Adipocyte (in vitro differentiated cells): ENCODE results near the gene RNF152.

Experiments
- DNase-seq: peaks from one replicate; pipeline ENCODE4 v3.0.0-alpha.2; 2015; ENCODE audit warnings: low read depth
- H3K27me3 ChIP-seq: replicated peaks from 2 replicates; pipeline ENCODE4 v1.7.0; 2013; ENCODE audit warnings: mild to moderate bottlenecking, low read length, moderate library complexity; ENCODE audit not compliant: control insufficient read depth, insufficient read depth
- H3K36me3 ChIP-seq: 2 replicates; pipeline ENCODE4 v1.7.0; 2013; ENCODE audit warnings: low read length, mild to moderate bottlenecking, moderate library complexity; ENCODE audit not compliant: control insufficient read depth, insufficient read depth, severe bottlenecking
- H3K4me1 ChIP-seq: 2 replicates; pipeline ENCODE4 v1.7.0; 2013; ENCODE audit warnings: mild to moderate bottlenecking, low read length, moderate library complexity; ENCODE audit not compliant: control insufficient read depth, insufficient read depth
- H3K4me3 ChIP-seq: 2 replicates; pipeline ENCODE4 v1.7.0; 2013; ENCODE audit warnings: mild to moderate bottlenecking, low read length, moderate library complexity
- H3K9ac ChIP-seq: 2 replicates; pipeline ENCODE4 v1.7.0; 2013; ENCODE audit warnings: mild to moderate bottlenecking, low read length, moderate library complexity
- H3K9me3 ChIP-seq: 2 replicates; pipeline ENCODE4 v1.7.0; 2013; ENCODE audit warnings: mild to moderate bottlenecking, low read length, moderate library complexity; ENCODE audit not compliant: control insufficient read depth

The RNF152 gene

GRCh38 chr18:61893309-61893970 is 633 bp upstream of the RNF152 start:
- Histone ChIP-seq H3K36me3 (no peaks in the 10 kb centered on the region), H3K9me3 (no peaks in the 10 kb centered on the region), H3K27me3 (no peaks in the 10 kb centered on the region), H3K9ac (peak overlapping the region; percentile 78), H3K4me1 (peaks cover 5% of the 10 kb centered on the region), H3K4me3 (peak overlapping the region; percentile 86)
- DNase-seq, result peak; percentile 75

GRCh38 chr18:61891894-61892293 is 913 bp downstream of the RNF152 start:
- Histone ChIP-seq H3K4me3 (no peak overlapping the region), H3K4me1 (peaks cover 5% of the 10 kb centered on the region), H3K9me3 (no peaks in the 10 kb centered on the region), H3K27me3 (no peaks in the 10 kb centered on the region), H3K36me3 (no peaks in the 10 kb centered on the region), H3K9ac (no peak overlapping the region)
- peak; percentile 23 for DNase-seq

GRCh38 chr18:61891271-61891670 is 1.5 kb downstream of the RNF152 start:
- Histone ChIP-seq H3K9ac (no peak overlapping the region), H3K4me1 (peaks cover 5% of the 10 kb centered on the region), H3K36me3 (no peaks in the 10 kb centered on the region), H3K4me3 (no peak overlapping the region), H3K27me3 (no peaks in the 10 kb centered on the region), H3K9me3 (no peaks in the 10 kb centered on the region)
- peak; percentile 41 for DNase-seq

- H3K36me3 ChIP-seq, result no peaks in the 10 kb centered on the region
- no peak for DNase-seq
- peaks cover 5% of the 10 kb centered on the region for H3K4me1 ChIP-seq
- H3K27me3 ChIP-seq, result no peaks in the 10 kb centered on the region
- H3K9ac ChIP-seq, result no peak overlapping the region
- no peaks in the 10 kb centered on the region for H3K9me3 ChIP-seq
- H3K4me3 ChIP-seq, result no peak overlapping the region
Measured at GRCh38 chr18:61890344-61890743, 2.5 kb downstream of the RNF152 start.

- Histone ChIP-seq H3K9me3 (no peaks in the 10 kb centered on the region), H3K36me3 (no peaks in the 10 kb centered on the region), H3K4me1 (no peaks in the 10 kb centered on the region), H3K9ac (no peak overlapping the region), H3K4me3 (no peak overlapping the region), H3K27me3 (no peaks in the 10 kb centered on the region)
- DNase-seq, result no peak
Measured at GRCh38 chr18:61889541-61889940, 3.3 kb downstream of the RNF152 start.

- H3K9me3 ChIP-seq, result no peaks in the 10 kb centered on the region
- H3K4me1 ChIP-seq, result no peaks in the 10 kb centered on the region
- no peak for DNase-seq
- H3K27me3 ChIP-seq, result no peaks in the 10 kb centered on the region
- H3K9ac ChIP-seq, result no peak overlapping the region
- H3K4me3 ChIP-seq, result no peak overlapping the region
- H3K36me3 ChIP-seq, result no peaks in the 10 kb centered on the region
Measured at GRCh38 chr18:61888622-61889021, 4.2 kb downstream of the RNF152 start.

- Histone ChIP-seq H3K4me3 (no peak overlapping the region), H3K9me3 (no peaks in the 10 kb centered on the region), H3K36me3 (no peaks in the 10 kb centered on the region), H3K9ac (no peak overlapping the region), H3K27me3 (no peaks in the 10 kb centered on the region), H3K4me1 (no peaks in the 10 kb centered on the region)
- DNase-seq, result no peak
Measured at GRCh38 chr18:61887838-61888237, 5.0 kb downstream of the RNF152 start.

- Histone ChIP-seq H3K4me1 (no peaks in the 10 kb centered on the region), H3K27me3 (no peaks in the 10 kb centered on the region), H3K9me3 (no peaks in the 10 kb centered on the region), H3K4me3 (no peak overlapping the region), H3K9ac (no peak overlapping the region), H3K36me3 (no peaks in the 10 kb centered on the region)
- no peak for DNase-seq
Measured at GRCh38 chr18:61883547-61883946, 9.3 kb downstream of the RNF152 start.

- Histone ChIP-seq H3K36me3 (no peaks in the 10 kb centered on the region), H3K9me3 (no peaks in the 10 kb centered on the region), H3K9ac (no peak overlapping the region), H3K4me3 (no peak overlapping the region), H3K27me3 (no peaks in the 10 kb centered on the region), H3K4me1 (no peaks in the 10 kb centered on the region)
- DNase-seq, result peak; percentile 71
Measured at GRCh38 chr18:61882296-61883004, 10.4 kb downstream of the RNF152 start.

- no peaks in the 10 kb centered on the region for H3K9me3 ChIP-seq
- H3K27me3 ChIP-seq, result no peaks in the 10 kb centered on the region
- H3K4me3 ChIP-seq, result no peak overlapping the region
- no peaks in the 10 kb centered on the region for H3K4me1 ChIP-seq
- DNase-seq, result no peak
- H3K36me3 ChIP-seq, result no peaks in the 10 kb centered on the region
- H3K9ac ChIP-seq, result no peak overlapping the region
Measured at GRCh38 chr18:61876899-61877298, 15.9 kb downstream of the RNF152 start.

- Histone ChIP-seq H3K9ac (no peak overlapping the region), H3K27me3 (no peaks in the 10 kb centered on the region), H3K36me3 (no peaks in the 10 kb centered on the region), H3K4me3 (no peak overlapping the region), H3K9me3 (no peaks in the 10 kb centered on the region), H3K4me1 (peaks cover 9% of the 10 kb centered on the region)
- DNase-seq, result peak; percentile 86
Measured at GRCh38 chr18:61870151-61870550, 22.7 kb downstream of the RNF152 start.
